Mesothelial cell of epicardium (in vitro differentiated cells): ENCODE results near the gene ZNF765. TPM values are rescaled to one million over a fixed set of nuclear protein-coding genes. Genes with fewer than 3 reads are reported as not detected.
"Not testable (repeated sequence)": the region's sequence is repeated elsewhere in the genome, so short reads cannot be mapped to it uniquely, and the experiment has no call there.

Source experiments
- DNase-seq, 2 experiments: peaks; one replicate each; pipeline ENCODE4 v3.0.0; 2021; ENCODE audit warnings: low spot score in 2 of 2; ENCODE audit not compliant: unreplicated experiment in 2 of 2
- H3K27ac Mint-ChIP-seq: 2 replicates; pipeline ENCODE4 v1.8.0; 2021; ENCODE audit warnings: mixed read lengths
- H3K27me3 Mint-ChIP-seq: 2 replicates; pipeline ENCODE4 v1.8.0; 2021; ENCODE audit warnings: low read depth, mixed read lengths
- H3K36me3 Mint-ChIP-seq: 2 replicates; pipeline ENCODE4 v1.8.0; 2021; ENCODE audit warnings: mixed read lengths
- H3K4me1 Mint-ChIP-seq: 2 replicates; pipeline ENCODE4 v1.8.0; 2021; ENCODE audit warnings: mixed read lengths
- H3K4me3 Mint-ChIP-seq: 2 replicates; pipeline ENCODE4 v1.8.0; 2021; ENCODE audit warnings: mild to moderate bottlenecking, moderate library complexity, mixed read lengths
- H3K9me3 Mint-ChIP-seq: 2 replicates; pipeline ENCODE4 v1.8.0; 2021; ENCODE audit warnings: mixed read lengths
- CTCF ChIP-seq: fragments of 200-600 bp; sonication (generic); IDR thresholded peaks from one replicate; pipeline ENCODE4 v1.5.0; 2021; ENCODE audit warnings: antibody characterized with exemption; ENCODE audit not compliant: unreplicated experiment
- total RNA-seq: library from RNA; stranded (reverse); gene quantifications from 3 replicates; pipeline ENCODE4 v1.2.1, GENCODE V29; 2021

Gene ZNF765
- total RNA-seq, 1 donor from 2014 or later: 17.7 TPM

DNA sequence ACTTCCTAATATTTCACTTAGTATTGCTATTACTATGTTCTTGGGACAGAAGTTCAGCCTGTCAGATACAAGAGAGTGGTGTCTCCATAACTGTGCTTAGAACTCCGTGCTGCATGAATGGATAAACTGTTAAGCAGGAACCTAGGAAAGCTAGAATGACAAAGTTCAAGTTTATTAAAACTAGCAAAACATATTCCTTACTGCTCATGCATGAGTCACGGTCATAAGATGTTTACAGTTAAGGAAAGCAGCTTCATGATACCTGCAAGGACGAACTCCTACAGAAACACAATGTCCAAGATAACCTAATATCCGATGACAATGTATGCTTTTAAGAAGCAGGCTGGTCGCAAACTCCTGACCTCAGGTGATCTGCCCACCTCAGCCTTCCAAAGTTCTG, 6.0 kb upstream of the ZNF765 start:
- Mint-ChIP-seq H3K27ac (no peak overlapping the region), H3K4me3 (no peak overlapping the region), H3K4me1 (no peaks in the 10 kb centered on the region), H3K9me3 (peaks cover 43% of the 10 kb centered on the region), H3K36me3 (peaks cover 40% of the 10 kb centered on the region), H3K27me3 (no peaks in the 10 kb centered on the region)
- DNase-seq: no peak
- no peak for TF ChIP-seq CTCF

- peaks cover 3% of the 10 kb centered on the region for H3K4me1 Mint-ChIP-seq
- no peak for DNase-seq
- H3K27ac Mint-ChIP-seq: no peak overlapping the region
- H3K9me3 Mint-ChIP-seq: peaks cover 41% of the 10 kb centered on the region
- H3K27me3 Mint-ChIP-seq: no peaks in the 10 kb centered on the region
- H3K4me3 Mint-ChIP-seq: no peak overlapping the region
- TF ChIP-seq CTCF: no peak
- H3K36me3 Mint-ChIP-seq: peaks cover 38% of the 10 kb centered on the region
Observed at GRCh38 chr19:53389571-53389970, 5.4 kb upstream of the ZNF765 start.

- Mint-ChIP-seq H3K36me3 (peaks cover 34% of the 10 kb centered on the region), H3K9me3 (peaks cover 37% of the 10 kb centered on the region), H3K4me3 (no peak overlapping the region), H3K4me1 (peaks cover 6% of the 10 kb centered on the region), H3K27me3 (no peaks in the 10 kb centered on the region), H3K27ac (no peak overlapping the region)
- TF ChIP-seq CTCF: no peak
- DNase-seq: no peak
Observed at GRCh38 chr19:53389978-53390377, 5.0 kb upstream of the ZNF765 start.

DNA sequence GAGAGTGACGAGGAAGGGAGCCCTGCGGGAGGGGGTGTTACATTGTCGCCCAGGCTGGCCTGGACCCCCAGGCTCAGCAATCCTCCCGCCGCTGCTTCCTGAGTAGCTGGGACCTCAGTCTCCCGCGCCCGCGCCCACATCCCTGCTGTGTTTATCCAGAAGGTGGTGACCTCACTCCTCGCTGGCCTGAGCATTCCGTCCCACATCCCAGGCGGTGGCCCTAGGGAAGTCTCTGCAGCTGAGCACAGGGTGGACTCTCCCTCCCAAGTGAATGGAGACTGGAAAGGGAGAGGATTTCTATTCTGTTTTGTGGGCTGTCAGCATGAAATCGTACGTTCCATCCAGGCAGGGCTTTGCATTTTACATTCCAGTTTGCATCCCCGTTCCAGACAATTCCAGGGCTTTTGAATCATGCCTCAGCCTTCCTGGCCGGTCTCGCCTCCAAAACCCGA, 401 bp upstream of the ZNF765 start:
- H3K4me3 Mint-ChIP-seq: peak overlapping the region; percentile 96
- TF ChIP-seq CTCF: no peak
- H3K9me3 Mint-ChIP-seq: peaks cover 9% of the 10 kb centered on the region
- peaks cover 22% of the 10 kb centered on the region for H3K4me1 Mint-ChIP-seq
- H3K27ac Mint-ChIP-seq: peak overlapping the region; percentile 98
- H3K36me3 Mint-ChIP-seq: peaks cover 11% of the 10 kb centered on the region
- H3K27me3 Mint-ChIP-seq: no peaks in the 10 kb centered on the region
- DNase-seq: no peak

GRCh38 chr19:53395840-53396524, 1.0 kb downstream of the ZNF765 start:
- H3K27ac Mint-ChIP-seq: peak overlapping the region; percentile 98
- peaks cover 17% of the 10 kb centered on the region for H3K36me3 Mint-ChIP-seq
- H3K9me3 Mint-ChIP-seq: not testable (repeated sequence)

DNA sequence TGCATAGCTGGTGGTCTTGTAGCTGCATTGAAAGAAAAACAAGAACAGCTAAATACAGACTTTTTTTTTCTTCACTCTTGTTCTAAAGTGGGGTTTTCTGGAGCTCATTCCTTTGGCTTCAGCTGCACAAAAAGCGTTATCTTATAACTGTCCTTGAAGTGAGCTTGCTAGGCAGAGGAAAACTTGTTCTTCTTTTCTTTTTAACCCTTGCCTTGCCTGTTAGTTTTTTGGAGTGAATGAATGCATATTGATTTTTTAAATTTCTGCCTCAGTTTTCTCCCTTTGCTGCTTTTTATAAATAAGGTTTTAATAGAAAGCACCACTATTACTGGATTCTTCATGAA, 1.5 kb downstream of the ZNF765 start:
- peaks cover 22% of the 10 kb centered on the region for H3K4me1 Mint-ChIP-seq
- peak overlapping the region; percentile 96 for H3K4me3 Mint-ChIP-seq
- H3K9me3 Mint-ChIP-seq: no peaks in the 10 kb centered on the region
- H3K36me3 Mint-ChIP-seq: peaks cover 20% of the 10 kb centered on the region
- no peak for TF ChIP-seq CTCF
- DNase-seq: no peak
- H3K27ac Mint-ChIP-seq: no peak overlapping the region
- H3K27me3 Mint-ChIP-seq: no peaks in the 10 kb centered on the region

More at GRCh38 chr19:53395840-53396524, 1.0 kb downstream of the ZNF765 start:
- not testable (repeated sequence) for H3K27me3 Mint-ChIP-seq, DNase-seq
- Mint-ChIP-seq H3K4me3 (peak overlapping the region; percentile 96), H3K4me1 (peaks cover 22% of the 10 kb centered on the region)

- not testable (repeated sequence) for H3K4me3 Mint-ChIP-seq, H3K27ac Mint-ChIP-seq, H3K27me3 Mint-ChIP-seq, DNase-seq, H3K9me3 Mint-ChIP-seq
- Mint-ChIP-seq H3K36me3 (peaks cover 33% of the 10 kb centered on the region), H3K4me1 (peaks cover 22% of the 10 kb centered on the region)
Observed at GRCh38 chr19:53397918-53398317, 3.0 kb downstream of the ZNF765 start.
